HL-60 (cell line): ENCODE measurements around the gene ZNF546.

Experiments used
- DNase-seq, 2 experiments: peaks; one replicate each; pipeline ENCODE4 v3.0.0-alpha.2; 2010 to 2020; ENCODE audit warnings: low read depth in 1 of 2, low spot score in 1 of 2
- H3K27ac ChIP-seq: fragments of 250-450 bp; sonication (Bioruptor Pico); replicated peaks from 2 replicates; pipeline ENCODE4 v1.5.1; 2020; ENCODE audit warnings: mild to moderate bottlenecking, moderate library complexity
- H3K27me3 ChIP-seq: fragments of 250-450 bp; sonication (Bioruptor Pico); 2 replicates; pipeline ENCODE4 v1.5.1; 2021; ENCODE audit warnings: mild to moderate bottlenecking, moderate library complexity; ENCODE audit not compliant: insufficient read depth, poor library complexity, severe bottlenecking
- H3K4me3 ChIP-seq: replicated peaks from 2 replicates; pipeline ENCODE4 v1.5.1; 2011; ENCODE audit warnings: mild to moderate bottlenecking, control low read depth, low read length; ENCODE audit not compliant: insufficient read depth
- CTCF ChIP-seq: IDR thresholded peaks from one replicate; pipeline ENCODE4 v1.5.1; 2011; ENCODE audit warnings: low read length, control low read depth, inconsistent platforms; ENCODE audit not compliant: insufficient read depth
- GABPA ChIP-seq: IDR thresholded peaks from 2 replicates; pipeline ENCODE4 v1.6.1; 2012; ENCODE audit warnings: low read depth
- POLR2AphosphoS5 ChIP-seq: IDR thresholded peaks from 2 replicates; pipeline ENCODE4 v1.6.1; 2012; ENCODE audit warnings: low read depth
- REST ChIP-seq: IDR thresholded peaks from 2 replicates; pipeline ENCODE4 v1.6.1; 2012; ENCODE audit warnings: low read depth; ENCODE audit not compliant: insufficient replicate concordance
- SPI1 ChIP-seq: IDR thresholded peaks from 2 replicates; pipeline ENCODE4 v1.6.1; 2012; ENCODE audit warnings: low read depth, mild to moderate bottlenecking, borderline replicate concordance

Gene ZNF546

GRCh38 chr19:39998501-39998900, 1.6 kb downstream of the ZNF546 start:
- no peak for DNase-seq
- Histone ChIP-seq H3K27ac (no peak overlapping the region), H3K4me3 (no peak overlapping the region), H3K27me3 (no peaks in the 10 kb centered on the region)
- TF ChIP-seq GABPA: no peak
- TF ChIP-seq CTCF: no peak
- TF ChIP-seq REST: no peak
- TF ChIP-seq SPI1: no peak
- no peak for TF ChIP-seq POLR2AphosphoS5

- H3K27me3 ChIP-seq: no peaks in the 10 kb centered on the region
- no peak overlapping the region for H3K27ac ChIP-seq
- no peak for DNase-seq
- no peak overlapping the region for H3K4me3 ChIP-seq
- TF ChIP-seq GABPA: no peak
- no peak for TF ChIP-seq SPI1
- TF ChIP-seq POLR2AphosphoS5: no peak
- TF ChIP-seq REST: no peak
- no peak for TF ChIP-seq CTCF
These were observed 8.9 kb downstream of the ZNF546 start for GRCh38 chr19:40005691-40006272.

GRCh38 chr19:40006273-40006691, 9.4 kb downstream of the ZNF546 start:
- Histone ChIP-seq H3K27ac (no peak overlapping the region), H3K27me3 (no peaks in the 10 kb centered on the region), H3K4me3 (no peak overlapping the region)
- TF ChIP-seq CTCF: no peak
- no peak for TF ChIP-seq POLR2AphosphoS5
- TF ChIP-seq SPI1: no peak
- no peak for TF ChIP-seq GABPA
- no peak for TF ChIP-seq REST
- no peak for DNase-seq
